Stimulated activated CD4-positive, alpha-beta T cell treated with anti-CD3 and anti-CD28 coated beads, Interleukin-1b, Interleukin-23, amount 100 ng/mL, for 24 hours (primary cell): ENCODE measurements around the gene GJB5.
"Not testable (repeated sequence)": the region's sequence is repeated elsewhere in the genome, so short reads cannot be mapped to it uniquely, and the experiment has no call there.

ENCODE experiments used
- DNase-seq, 4 experiments: peaks; one replicate each; pipeline ENCODE4 v3.0.0-alpha.2; 2020; ENCODE audit warnings: low read depth in 4 of 4, low spot score in 1 of 4

The GJB5 gene

DNA sequence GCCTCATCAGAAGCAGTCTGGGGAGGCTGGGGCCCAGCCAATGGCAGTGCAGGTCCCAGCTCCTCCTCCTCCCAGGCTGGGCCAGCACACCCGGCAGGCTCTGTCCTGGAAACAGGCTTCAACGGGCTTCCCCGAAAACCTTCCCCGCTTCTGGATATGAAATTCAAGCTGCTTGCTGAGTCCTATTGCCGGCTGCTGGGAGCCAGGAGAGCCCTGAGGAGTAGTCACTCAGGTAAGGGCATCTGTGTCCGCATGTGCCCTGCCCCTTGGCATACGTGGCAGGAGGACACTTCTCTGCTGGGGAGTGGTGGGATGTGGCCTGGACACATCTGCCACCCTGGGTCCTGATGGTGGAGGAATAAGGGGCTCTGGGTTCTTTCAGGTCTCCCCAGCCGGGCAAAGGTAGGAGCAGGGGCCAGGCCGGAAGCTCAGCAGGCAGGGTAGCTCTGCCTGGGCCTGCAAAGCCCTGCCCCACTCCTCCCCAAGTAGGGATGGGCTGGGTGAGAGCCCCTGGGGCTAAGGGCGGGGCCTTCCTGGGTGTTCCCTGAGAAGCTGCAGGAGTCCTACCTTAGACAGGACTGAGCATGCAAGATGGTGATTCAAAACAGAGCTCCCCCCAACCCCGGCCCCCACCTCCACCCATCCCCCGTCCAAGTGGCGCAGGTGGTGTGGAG, at the start of gene GJB5:
TSS of gene GJB5 (plus strand) at position 84 of the 674 bp plus-strand sequence. CDS start 2,284 bp downstream, outside the sequence.
- no peak for DNase-seq

DNA sequence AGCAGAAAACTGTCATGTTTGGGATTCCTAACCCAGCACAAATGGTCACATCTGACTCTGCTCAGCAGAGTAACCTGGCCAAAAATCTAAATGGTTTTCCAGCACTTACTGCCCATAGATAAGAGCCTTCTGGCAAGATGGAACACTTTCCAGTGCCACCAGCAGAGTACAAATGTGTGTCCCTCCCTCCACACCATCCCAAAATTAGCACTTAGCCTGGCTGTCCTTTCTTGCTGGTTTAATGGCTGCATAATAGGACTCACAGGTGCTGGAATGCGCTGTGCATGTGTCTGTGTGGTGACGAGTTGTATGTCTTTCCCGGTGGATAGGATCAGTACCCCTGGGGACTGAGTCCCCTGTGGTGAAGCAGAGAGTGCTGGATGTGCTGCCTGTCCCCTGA, 49.8 kb upstream of the GJB5 start:
- DNase-seq = no peak

DNA sequence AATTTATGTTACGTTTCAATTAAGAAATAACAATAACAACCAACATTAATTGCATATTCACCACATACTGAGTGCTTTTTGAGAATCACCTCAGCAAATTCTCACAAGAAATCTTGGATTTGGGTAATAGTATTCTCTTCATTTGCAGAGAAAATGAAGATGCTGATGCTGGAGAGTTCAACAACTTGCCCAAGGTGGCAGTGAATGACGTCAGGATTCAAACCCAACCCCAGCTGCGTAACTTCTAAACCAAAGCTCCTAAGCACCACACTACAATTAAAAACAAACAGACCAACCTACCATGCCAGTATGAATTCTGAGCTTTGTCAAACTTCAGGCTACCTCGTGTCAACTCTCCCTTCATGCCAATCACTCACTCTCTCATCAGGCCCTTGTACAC, 46.7 kb upstream of the GJB5 start:
- DNase-seq = no peak

DNA sequence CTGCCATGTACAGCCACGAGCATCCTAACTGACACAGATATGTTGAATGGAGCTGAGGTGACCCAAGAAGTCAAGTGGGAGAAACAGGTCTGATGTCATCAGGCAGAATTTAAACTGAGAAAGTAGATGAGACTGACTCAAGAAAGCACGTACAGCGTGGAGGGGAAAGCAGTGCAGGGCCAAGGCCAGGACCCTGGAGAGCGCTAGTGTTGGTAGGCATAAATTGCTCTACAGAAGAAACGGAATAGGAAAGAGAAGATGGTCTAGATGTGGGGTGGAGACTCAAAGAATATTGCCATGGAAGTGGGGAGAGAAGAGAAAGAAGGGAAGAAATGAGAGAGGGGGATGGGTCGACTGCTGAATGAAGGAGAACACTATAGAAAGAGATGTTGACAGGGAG, 45.3 kb upstream of the GJB5 start:
- no peak for DNase-seq

DNA sequence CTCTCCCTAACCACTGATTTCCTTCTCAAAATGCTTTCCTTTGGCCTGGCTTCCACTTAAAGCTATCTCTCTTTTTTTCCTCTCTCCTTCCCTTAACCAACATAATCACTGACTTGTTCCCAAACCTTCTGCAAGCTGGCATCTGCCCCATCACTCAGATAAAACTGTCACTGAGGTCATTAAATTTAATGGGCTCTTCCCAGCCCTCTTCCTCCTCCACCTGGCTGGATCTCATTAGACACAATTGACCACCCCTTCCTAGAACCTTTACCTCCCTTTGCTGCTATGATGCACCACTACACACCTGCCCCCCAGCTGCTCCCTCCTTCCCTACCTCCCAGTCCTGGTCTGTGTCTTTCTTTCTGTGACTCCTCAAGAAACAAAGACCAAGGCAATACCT, 44.0 kb upstream of the GJB5 start:
- no peak for DNase-seq

DNA sequence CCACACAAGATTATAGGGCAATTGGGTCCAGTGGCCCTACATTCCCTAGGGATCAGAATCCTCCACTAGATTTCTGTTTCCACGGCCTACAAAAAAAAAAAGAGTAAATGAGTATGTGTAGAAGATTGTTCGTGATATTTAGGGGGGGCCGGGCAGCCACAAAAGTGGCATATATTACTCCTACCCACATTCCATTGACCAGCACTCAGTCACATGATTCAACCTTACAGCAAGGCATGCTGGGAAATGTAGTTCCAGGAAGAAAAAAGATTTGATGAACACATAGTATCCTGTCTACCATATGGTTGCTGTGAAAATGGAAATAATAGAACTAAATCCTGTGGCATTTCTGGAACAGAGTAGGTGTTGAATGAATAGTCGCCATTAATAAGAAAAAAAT, 43.4 kb upstream of the GJB5 start:
- no peak for DNase-seq

DNA sequence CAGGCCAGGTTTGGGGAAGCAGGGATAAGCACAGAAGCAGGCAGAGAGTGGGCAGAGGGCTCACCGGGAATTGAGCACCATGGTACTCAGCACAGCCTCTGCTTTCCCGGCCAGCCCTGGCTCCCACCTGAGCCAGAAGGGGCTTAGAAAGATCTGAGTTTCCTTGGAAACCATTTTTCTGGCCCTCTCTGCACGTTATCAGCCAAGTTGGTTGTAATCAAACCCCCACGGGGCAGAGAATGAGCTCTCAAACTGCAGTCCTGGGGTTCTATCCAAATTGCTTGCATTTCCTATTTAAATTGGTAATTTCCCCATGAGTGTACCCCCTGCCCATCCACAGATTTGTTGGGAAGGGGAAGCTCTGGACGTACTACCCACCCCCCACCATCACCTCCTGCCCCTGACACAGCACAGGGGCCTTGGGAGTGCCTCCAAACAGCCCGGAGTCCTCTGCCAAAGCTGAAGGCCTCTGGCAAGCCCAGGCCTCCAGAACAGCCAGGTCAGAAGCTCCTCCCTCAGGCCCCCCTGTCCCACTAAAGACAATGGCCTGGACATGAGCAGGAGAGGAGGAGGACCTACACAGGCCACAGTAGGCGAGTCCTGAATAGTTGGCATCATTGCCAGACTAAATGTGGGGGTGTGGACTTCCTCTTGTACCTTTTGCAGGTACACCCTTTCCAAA, 42.7 kb upstream of the GJB5 start:
- no peak for DNase-seq

DNA sequence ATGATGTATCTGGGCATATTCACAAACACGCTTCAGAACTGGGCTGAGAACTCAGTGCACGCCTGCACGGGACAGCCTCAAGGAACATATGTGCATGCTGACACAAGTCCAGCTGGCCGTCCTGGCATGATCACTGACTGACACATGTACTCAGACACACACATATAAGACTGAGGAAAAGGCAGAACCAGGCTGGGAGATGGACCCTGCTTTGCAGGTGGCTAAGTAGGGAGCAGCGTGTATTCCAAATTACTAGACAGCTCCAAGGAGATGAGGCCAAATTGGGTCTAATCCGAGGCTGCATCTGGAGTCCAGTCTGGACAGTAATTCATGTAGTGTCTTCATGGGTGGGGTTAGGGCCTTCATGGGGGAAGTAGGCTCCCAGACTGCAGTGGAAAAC, 41.4 kb upstream of the GJB5 start:
- DNase-seq = no peak

GRCh38 chr1:34714386-34714785, 40.5 kb upstream of the GJB5 start:
- DNase-seq = no peak

- no peak for DNase-seq
These were observed 39.7 kb upstream of the GJB5 start for GRCh38 chr1:34715139-34715538.

- DNase-seq = no peak
These were observed 33.6 kb upstream of the GJB5 start for GRCh38 chr1:34721241-34721640.

DNA sequence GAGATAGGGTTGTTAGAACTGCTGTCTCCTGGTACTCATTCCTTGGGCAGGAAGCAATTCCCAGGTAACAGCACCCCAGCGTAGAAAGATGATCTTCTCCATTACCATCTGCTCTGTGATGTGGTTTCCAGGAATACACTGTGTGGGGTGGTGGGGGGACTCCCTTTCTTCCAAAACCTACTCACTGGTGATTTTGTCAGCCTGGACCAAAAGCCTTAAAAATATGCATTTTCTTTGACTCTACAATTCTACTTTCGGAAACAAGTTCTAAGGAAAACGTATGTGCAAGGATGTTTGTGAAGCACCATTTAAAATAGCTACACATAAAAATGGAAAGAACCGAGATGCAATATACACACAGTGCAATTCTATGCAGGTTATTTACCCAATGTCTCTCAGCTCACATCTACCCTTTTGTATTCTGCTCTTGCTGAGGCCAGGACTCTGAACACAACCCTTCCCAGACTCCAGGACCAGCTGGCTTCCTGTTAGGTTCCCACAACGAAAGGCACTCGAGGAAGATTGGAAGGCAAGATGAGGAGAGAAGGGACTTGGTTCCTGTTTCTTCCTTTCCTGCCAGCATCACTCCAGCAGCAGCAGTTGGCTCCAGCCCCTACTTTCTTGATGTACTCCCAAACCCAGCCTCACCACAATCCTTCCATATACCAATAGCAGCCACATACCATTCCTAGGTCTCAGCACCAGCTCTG, 33.0 kb upstream of the GJB5 start:
- DNase-seq = no peak

DNA sequence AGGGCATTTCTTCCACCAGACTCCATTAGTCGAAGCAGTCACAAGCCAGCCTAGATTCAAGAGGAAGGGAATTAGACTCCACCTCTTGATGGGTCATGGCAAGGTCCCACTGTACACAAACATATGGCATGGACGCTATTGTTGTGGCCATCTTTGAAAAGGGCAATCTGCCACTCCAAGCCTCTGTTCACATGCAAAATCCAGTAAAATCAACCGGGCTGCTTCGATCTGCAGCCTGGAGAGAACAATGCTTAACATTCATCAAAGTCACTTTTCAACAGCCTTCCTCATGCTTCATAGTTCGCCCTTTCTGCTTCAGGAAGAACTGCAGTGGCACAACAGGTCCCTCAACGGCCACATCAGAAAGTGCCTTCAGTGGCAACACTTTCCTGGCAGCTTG, 28.0 kb upstream of the GJB5 start:
- no peak for DNase-seq

- no peak for DNase-seq
These were observed 24.4 kb upstream of the GJB5 start for GRCh38 chr1:34730485-34730884.

DNA sequence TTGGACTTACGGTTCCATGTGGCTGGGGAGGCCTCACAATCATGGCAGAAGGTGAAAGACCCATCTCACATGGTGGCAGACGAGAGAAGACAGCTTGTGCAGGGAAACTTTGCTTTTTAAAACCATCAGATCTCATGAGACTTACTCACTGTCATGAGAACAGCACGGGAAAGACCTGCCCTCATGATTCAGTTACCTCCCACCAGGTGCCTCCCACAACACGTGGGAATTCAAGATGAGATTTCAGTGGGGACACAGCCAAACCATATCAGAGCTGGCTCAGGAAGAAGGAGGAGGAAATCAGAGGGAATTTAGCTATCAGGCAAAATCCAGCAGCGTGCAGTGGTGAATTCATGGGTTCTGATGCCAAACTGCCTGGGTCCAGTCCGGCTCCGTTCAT, 22.0 kb upstream of the GJB5 start:
- DNase-seq = not testable (repeated sequence)

DNA sequence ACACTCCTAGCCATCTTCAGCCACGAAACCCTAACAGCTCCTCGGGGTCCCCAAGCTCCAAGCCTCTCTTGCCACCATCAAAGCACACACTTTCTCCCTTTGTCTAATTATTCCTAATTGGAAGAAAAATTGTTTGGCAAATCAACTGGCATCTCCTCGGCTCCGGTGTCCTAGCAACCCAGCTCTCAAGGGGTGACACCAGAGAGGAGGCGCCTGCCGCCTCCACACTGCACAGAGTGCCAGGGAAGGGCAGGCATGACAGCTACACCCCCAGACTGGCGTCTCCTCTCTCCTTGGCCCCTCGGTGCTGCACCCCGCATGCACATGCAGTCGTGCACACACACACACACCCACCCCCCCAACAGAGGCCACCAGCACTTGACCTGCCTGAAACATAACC, 18.2 kb upstream of the GJB5 start:
- DNase-seq = no peak

DNA sequence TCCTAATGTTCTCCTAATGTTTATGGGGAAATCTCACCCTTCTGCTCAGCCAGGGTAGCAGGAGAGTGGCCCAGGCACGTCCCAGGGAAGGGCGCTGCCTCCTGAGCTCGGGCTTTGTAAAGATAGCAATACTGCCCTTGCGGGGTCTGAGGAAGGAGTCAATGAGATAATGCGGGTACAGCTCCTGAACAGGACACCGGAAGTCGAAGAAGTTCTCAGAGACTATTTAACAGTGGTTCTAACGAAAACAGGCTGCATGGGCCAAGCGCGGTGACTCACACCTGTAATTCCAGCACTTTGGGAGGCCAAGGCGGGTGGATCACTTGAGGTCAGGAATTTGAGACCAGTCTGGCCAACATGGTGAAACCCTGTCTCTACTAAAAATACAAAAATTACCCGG, 17.6 kb upstream of the GJB5 start:
- DNase-seq = not testable (repeated sequence)

DNA sequence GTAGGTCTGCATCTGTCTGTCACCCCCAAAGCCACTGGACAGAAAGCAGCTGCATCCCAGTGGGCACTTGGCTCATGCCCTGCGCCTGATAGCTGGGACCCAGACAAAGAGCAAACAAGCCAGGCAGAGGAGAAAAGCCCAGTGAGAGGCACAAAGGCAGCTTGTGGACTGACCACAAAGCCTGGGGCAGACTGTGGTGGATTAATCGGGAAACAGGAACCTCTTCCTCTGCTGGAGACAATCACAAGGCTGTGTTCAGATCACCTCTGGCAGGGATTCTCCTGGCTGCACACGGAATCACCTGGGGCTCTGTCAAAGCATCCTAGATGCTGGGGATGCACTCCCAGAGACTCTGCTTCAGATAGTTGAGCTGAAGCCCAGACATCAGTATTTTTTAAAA, 15.2 kb upstream of the GJB5 start:
- DNase-seq = no peak

DNA sequence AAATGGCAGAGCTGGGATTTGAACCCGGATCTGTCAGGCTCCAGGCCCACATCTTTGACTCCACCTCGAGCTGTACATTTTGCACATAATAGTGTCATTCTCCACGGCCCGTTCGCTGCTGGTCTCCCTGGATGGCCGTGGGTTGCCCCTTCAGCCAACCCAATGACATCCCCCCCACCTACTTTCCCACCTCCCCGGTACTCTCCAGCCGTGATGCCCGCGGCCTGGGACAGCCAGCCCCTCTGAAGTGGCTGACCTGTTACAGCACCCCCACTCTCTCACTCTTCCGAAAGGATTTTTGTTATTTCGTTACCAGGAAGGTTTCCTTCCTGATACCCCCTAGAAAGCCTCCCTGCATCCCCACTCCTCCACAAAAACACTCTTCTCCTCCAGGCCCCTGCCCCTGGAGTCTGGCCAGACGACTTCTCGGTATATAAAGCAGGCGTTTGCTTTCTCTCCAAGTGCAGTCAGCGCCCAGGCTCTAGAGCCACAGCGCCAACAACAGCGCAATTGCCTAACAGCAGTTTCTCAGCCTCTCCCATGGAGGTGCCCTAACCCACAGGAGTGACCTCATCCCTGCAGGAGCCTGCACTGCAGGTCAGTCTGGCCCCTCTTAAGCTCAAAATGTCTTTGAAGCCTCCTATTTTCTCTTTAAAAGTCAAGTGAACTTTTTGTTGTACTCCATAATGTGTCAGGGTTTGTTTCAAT, 14.5 kb upstream of the GJB5 start:
- DNase-seq = no peak

GRCh38 chr1:34742667-34743270, 12.1 kb upstream of the GJB5 start:
- DNase-seq = peak; percentile 55 to 74 (median 69)

DNA sequence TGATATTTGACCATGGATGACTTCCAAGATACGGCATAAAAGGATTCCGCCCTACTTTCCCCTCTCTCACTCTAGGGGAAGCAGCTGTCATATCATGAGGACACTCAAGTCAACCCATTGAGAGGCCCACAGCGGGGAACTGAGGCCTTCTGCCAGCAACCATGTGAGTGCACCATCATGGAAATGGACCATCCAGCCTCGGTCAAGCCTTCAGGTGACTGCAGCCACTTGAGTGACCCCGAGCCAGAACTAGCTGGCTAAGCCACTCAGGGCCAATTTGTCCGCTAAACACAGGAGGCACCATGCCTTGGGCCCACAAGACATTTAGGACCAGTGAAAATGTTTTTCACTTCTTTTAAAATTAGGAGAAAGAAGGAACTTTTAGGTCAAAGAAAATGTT, 11.1 kb upstream of the GJB5 start:
- DNase-seq = no peak
